HepG2 (cell line): ENCODE measurements around the gene DMAC2L. TPM values are rescaled to one million over a fixed set of nuclear protein-coding genes. Genes with fewer than 3 reads are reported as not detected.

Source experiments
- ATAC-seq: fragments of 200-7000 bp; cut with Tn5 transposase; 3 replicates; pipeline ENCODE4 v1.9.1; 2020; ENCODE audit warnings: mild to moderate bottlenecking, moderate library complexity
- BruUV-seq: library from RNA; stranded (reverse); fragments of 400-500 nt; replicated peaks from 2 replicates; lab custom pipeline; 2021; lab: Mats Ljungman, UMichigan
- CTCF ChIA-PET: fragments of 300-600 bp; formaldehyde crosslinking; extraction: SDS; loops from one replicate; lab custom pipeline; 2021; ENCODE audit warnings: low total read pairs, inconsistent platforms, low intra/inter-chr PET ratio; lab: Yijun Ruan, JAX
- POLR2A ChIA-PET: fragments of 350-600 bp; sonication (Branson Sonifier 250); formaldehyde crosslinking; loops from one replicate; lab custom pipeline; 2020; ENCODE audit warnings: antibody characterized with exemption, inconsistent platforms; lab: Yijun Ruan, JAX
- DNase-seq: peaks from one replicate; pipeline ENCODE4 v3.0.0-alpha.2; 2015; ENCODE audit warnings: low spot score
- FAIRE-seq: peaks from 3 replicates; lab custom pipeline; 2011; peaks lifted over from hg19 to GRCh38; lab: Jason Lieb, UNC
- H2AFZ ChIP-seq: one replicate; pipeline ENCODE4 v1.6.1; 2011; ENCODE audit warnings: low read length, inconsistent platforms
- H3K27ac ChIP-seq: fragments of 300-600 bp; 3 replicates; pipeline ENCODE4 v1.8.0; 2011; ENCODE audit warnings: mixed run types, mild to moderate bottlenecking, mixed read lengths, low read length, inconsistent platforms; ENCODE audit not compliant: insufficient read depth; ENCODE audit errors: extremely low read length
- H3K27me3 ChIP-seq, 2 experiments: fragments of 200-600 bp in 1 of 2; 2 replicates in 1 of 2; 3 replicates in 1 of 2; pipeline versions ENCODE4 v1.6.0 to v1.8.0; 2011; ENCODE audit warnings: low read length in 2 of 2, mild to moderate bottlenecking in 2 of 2, moderate library complexity in 2 of 2, inconsistent platforms in 1 of 2; ENCODE audit not compliant: insufficient read depth in 2 of 2, control insufficient read depth in 1 of 2
- H3K36me3 ChIP-seq, 2 experiments: fragments of 200-600 bp in 1 of 2; replicated peaks in 1 of 2; 2 replicates in 1 of 2; 3 replicates in 1 of 2; pipeline versions ENCODE4 v1.5.1 to v1.8.0; 2011; ENCODE audit warnings: low read length in 2 of 2, inconsistent platforms in 1 of 2; ENCODE audit not compliant: insufficient read depth in 2 of 2, control insufficient read depth in 1 of 2
- H3K4me1 ChIP-seq: 2 replicates; pipeline ENCODE4 v1.5.1; 2012; ENCODE audit warnings: low read length, inconsistent platforms; ENCODE audit not compliant: insufficient read depth
- H3K4me2 ChIP-seq: 2 replicates; pipeline ENCODE4 v1.6.0; 2011; ENCODE audit warnings: low read depth, low read length, inconsistent platforms
- H3K4me3 ChIP-seq, 3 experiments: fragments of 200-600 bp in 1 of 3; sonication (generic), shearing (Covaris generic) in 1 of 3; replicated peaks in 1 of 3; 2 replicates each; pipeline ENCODE4 v1.5.1; 2011 to 2016; ENCODE audit warnings: low read length in 3 of 3, inconsistent platforms in 2 of 3, low read depth in 2 of 3, mild to moderate bottlenecking in 2 of 3, control low read depth in 1 of 3, mixed read lengths in 1 of 3; ENCODE audit not compliant: insufficient read depth in 1 of 3
- H3K79me2 ChIP-seq: one replicate; pipeline ENCODE4 v1.6.1; 2011; ENCODE audit warnings: low read length, inconsistent platforms; ENCODE audit not compliant: insufficient read depth
- H3K9ac ChIP-seq: 2 replicates; pipeline ENCODE4 v1.6.0; 2011; ENCODE audit warnings: mild to moderate bottlenecking, low read depth, low read length, inconsistent platforms; ENCODE audit not compliant: insufficient read depth
- H3K9me3 ChIP-seq: 2 replicates; pipeline ENCODE4 v1.5.1; 2012; ENCODE audit warnings: mild to moderate bottlenecking, low read length
- H4K20me1 ChIP-seq: 2 replicates; pipeline ENCODE4 v1.6.0; 2011; ENCODE audit warnings: inconsistent platforms, mild to moderate bottlenecking, low read length, moderate library complexity; ENCODE audit not compliant: insufficient read depth
- ARID2 ChIP-seq: sonication (generic); formaldehyde crosslinking; IDR thresholded peaks from 2 replicates; pipeline ENCODE4 v1.8.1; 2022; ENCODE audit warnings: mild to moderate bottlenecking, missing genetic modification reagents, borderline replicate concordance
- BORCS8-MEF2B ChIP-seq: sonication (generic); formaldehyde crosslinking; IDR thresholded peaks from 2 replicates; pipeline ENCODE4 v1.8.0; 2022; ENCODE audit warnings: mild to moderate bottlenecking, missing genetic modification reagents
- BRCA1 ChIP-seq: sonication (generic); formaldehyde crosslinking; IDR thresholded peaks from 2 replicates; pipeline ENCODE4 v1.4.0; 2020; ENCODE audit warnings: missing genetic modification reagents
- GPBP1L1 ChIP-seq: sonication (generic); formaldehyde crosslinking; IDR thresholded peaks from 2 replicates; pipeline ENCODE4 v1.5.0; 2020; ENCODE audit warnings: mild to moderate bottlenecking, missing genetic modification reagents
- GTF2F1 ChIP-seq: fragments of 150-350 bp; IDR thresholded peaks from 2 replicates; pipeline ENCODE4 v1.6.1; 2014; ENCODE audit warnings: low read length
- HNRNPL ChIP-seq: fragments of 200-400 bp; formaldehyde crosslinking; IDR thresholded peaks from 2 replicates; pipeline ENCODE4 v1.6.1; 2017; ENCODE audit warnings: mild to moderate bottlenecking, low read depth, low read length
- HOXA7 ChIP-seq: sonication (generic); formaldehyde crosslinking; IDR thresholded peaks from 2 replicates; pipeline ENCODE4 v1.8.1; 2022; ENCODE audit warnings: mild to moderate bottlenecking, missing genetic modification reagents, moderate library complexity
- KLF15 ChIP-seq: sonication (generic); formaldehyde crosslinking; IDR thresholded peaks from 2 replicates; pipeline ENCODE4 v1.8.1; 2023; ENCODE audit warnings: borderline replicate concordance, mild to moderate bottlenecking, inconsistent platforms, missing genetic modification reagents, mixed read lengths
- MLX ChIP-seq: IDR thresholded peaks from 2 replicates; pipeline ENCODE4 v1.6.1; 2016
- RFX3 ChIP-seq: IDR thresholded peaks from 2 replicates; pipeline ENCODE4 v1.6.1; 2016; ENCODE audit warnings: missing biosample characterization, missing genetic modification reagents
- SMAD1 ChIP-seq: sonication (generic); formaldehyde crosslinking; IDR thresholded peaks from 2 replicates; pipeline ENCODE4 v1.4.0; 2020; ENCODE audit warnings: missing genetic modification reagents, low read depth, mild to moderate bottlenecking, borderline replicate concordance
- STAT5B ChIP-seq: sonication (generic); formaldehyde crosslinking; IDR thresholded peaks from 2 replicates; pipeline ENCODE4 v1.4.0; 2020; ENCODE audit warnings: missing genetic modification reagents
- SYNCRIP ChIP-seq: fragments of 200-400 bp; formaldehyde crosslinking; IDR thresholded peaks from 2 replicates; pipeline ENCODE4 v1.6.1; 2018; ENCODE audit warnings: mild to moderate bottlenecking, low read depth, low read length; ENCODE audit not compliant: insufficient read depth
- ZBTB37 ChIP-seq: sonication (generic); formaldehyde crosslinking; IDR thresholded peaks from 2 replicates; pipeline ENCODE4 v1.4.0; 2020; ENCODE audit warnings: mild to moderate bottlenecking, missing genetic modification reagents
- ZNF280D ChIP-seq: sonication (generic); formaldehyde crosslinking; IDR thresholded peaks from 2 replicates; pipeline ENCODE4 v1.5.1; 2020; ENCODE audit warnings: mild to moderate bottlenecking, missing genetic modification reagents
- ZNF34 ChIP-seq: sonication (generic); formaldehyde crosslinking; IDR thresholded peaks from 2 replicates; pipeline ENCODE4 v1.4.0; 2020; ENCODE audit warnings: mild to moderate bottlenecking, missing genetic modification reagents, borderline replicate concordance
- ZNF549 ChIP-seq: sonication (generic); formaldehyde crosslinking; IDR thresholded peaks from 2 replicates; pipeline ENCODE4 v1.5.0; 2020; ENCODE audit warnings: missing genetic modification reagents
- ZNF619 ChIP-seq: sonication (generic); formaldehyde crosslinking; IDR thresholded peaks from 2 replicates; pipeline ENCODE4 v1.4.0; 2020; ENCODE audit warnings: mild to moderate bottlenecking, missing genetic modification reagents
- WGBS: methylation state at CpG from one replicate; pipeline ENCODE4 v1.1.6; 2017; ENCODE audit warnings: low lambda C conversion rate; 5-methylcytosine and 5-hydroxymethylcytosine counted together
- in situ Hi-C: cut with HindIII; loops from 2 replicates; pipeline ENCODE4 v1.10.0; 2017; ENCODE audit warnings: low pct_unique_long_range_greater_than_20kb; ENCODE audit not compliant: extremely low pct_ligation_motif_present
- intact Hi-C: fragments of 100-400 bp; cut with micrococcal nuclease; formaldehyde crosslinking; loops from one replicate; pipeline ENCODE4 v1.10.0; 2022; ENCODE audit not compliant: unreplicated experiment
- polyA plus RNA-seq, 8 experiments: library from polyadenylated mRNA; depleted of rRNA in 3 of 8; stranded (reverse) in 7 of 8; unstranded in 1 of 8; fragments of >200 nt; fragmentation: Illumina TruSeq in 4 of 8; extraction: Trizol in 4 of 8; gene quantifications; 2 replicates each; pipeline versions ENCODE4 v1.2.1 to v1.2.3, GENCODE V29; 2011 to 2016; ENCODE audit warnings: low read depth in 4 of 8, missing spikeins in 1 of 8, mixed read lengths in 1 of 8; ENCODE audit not compliant: insufficient read depth in 1 of 8
- total RNA-seq, 5 experiments: library from RNA; depleted of rRNA; stranded (reverse); fragments of >200 nt; fragmentation: Illumina TruSeq; extraction: Trizol; gene quantifications; 2 replicates each; pipeline ENCODE4 v1.2.3, GENCODE V29; 2016; ENCODE audit warnings: low read depth in 1 of 5

The DMAC2L gene
- total and polyA plus RNA-seq, 2 of the 13 experiments (the other 11 are each of a cell fraction or from before 2014, with no cell fraction given): 19.4 to 23.2 TPM

GRCh38 chr14:50335989-50336824 is 24.1 kb downstream of the DMAC2L start:
- H2AFZ ChIP-seq: no peak overlapping the region
- CTCF ChIA-PET: no interaction called here
- in situ Hi-C loops: no loop called here
- TF ChIP-seq ZNF619 (CRISPR knock-in tag): no peak
- no peak for TF ChIP-seq SYNCRIP
- no peak for TF ChIP-seq ZNF280D (CRISPR knock-in tag)
- no peak for TF ChIP-seq ZNF34 (CRISPR knock-in tag)
- no peak for TF ChIP-seq ZNF549 (CRISPR knock-in tag)
- no peak for TF ChIP-seq KLF15 (CRISPR knock-in tag)
- no peak for TF ChIP-seq BRCA1 (CRISPR knock-in tag)
- no peak for TF ChIP-seq HNRNPL
- TF ChIP-seq HOXA7 (CRISPR knock-in tag): no peak
- no peak for TF ChIP-seq ARID2
- TF ChIP-seq RFX3 (CRISPR knock-in tag): no peak
- no peak for TF ChIP-seq GTF2F1
- no peak for TF ChIP-seq MLX
- no peak for TF ChIP-seq ZBTB37 (CRISPR knock-in tag)
- TF ChIP-seq STAT5B (CRISPR knock-in tag): no peak
- no peak for TF ChIP-seq GPBP1L1
- no peak for TF ChIP-seq SMAD1 (CRISPR knock-in tag)
- no peak for TF ChIP-seq BORCS8-MEF2B

More at GRCh38 chr14:50335989-50336824, 24.1 kb downstream of the DMAC2L start:
- WGBS: 89% methylated on average over 7 of the region's 7 CpGs
- intact Hi-C loops: no loop called here
- H4K20me1 ChIP-seq: no peaks in the 10 kb centered on the region
- H3K4me1 ChIP-seq: peaks cover 14% of the 10 kb centered on the region
- no peaks in the 10 kb centered on the region for H3K9me3 ChIP-seq
- FAIRE-seq (no peak), ATAC-seq (peak; percentile 38), DNase-seq (no peak)
- H3K27me3 ChIP-seq: no peaks in the 10 kb centered on the region
- H3K4me2 ChIP-seq: no peak overlapping the region
- H3K4me3 ChIP-seq: no peak overlapping the region
- H3K79me2 ChIP-seq: no peaks in the 10 kb centered on the region
- no peak overlapping the region for H3K9ac ChIP-seq
- H3K36me3 ChIP-seq: peaks cover 2 to 10% of the 10 kb centered on the region in 2 experiments; a peak in 1 of 5 replicates
- BruUV-seq: no TSS peak
- POLR2A ChIA-PET: interaction anchor here (0.8 to 1.0 kb wide), 2 partner anchors 7 to 15 kb away, joined by 3 read pairs; no protein-coding TSS in a partner anchor
- H3K27ac ChIP-seq: no peak overlapping the region
